Sigmoid colon (tissue), 4 donors: ENCODE results near the gene MAD1L1.

Experiments used
- POLR2A ChIP-seq, 2 donors: fragments of 450-650 bp; IDR thresholded peaks; one replicate each; pipeline ENCODE4 v1.6.1; 2016; ENCODE audit warnings: antibody characterized with exemption in 2 of 2, mild to moderate bottlenecking in 2 of 2, moderate library complexity in 2 of 2
- POLR2AphosphoS5 ChIP-seq, 4 donors: sonication (generic); formaldehyde crosslinking; IDR thresholded peaks; one replicate each; pipeline ENCODE4 v1.6.1; 2017; ENCODE audit warnings: antibody characterized with exemption in 4 of 4
- TF ChIP-seq, protein P1 (sequence below), 4 experiments: fragments of 450-650 bp in 3 of 4; fragments of 200-600 bp in 1 of 4; IDR thresholded peaks; one replicate each; pipeline ENCODE4 v1.5.1; 2016 to 2019; ENCODE audit warnings: antibody characterized with exemption in 4 of 4, mild to moderate bottlenecking in 3 of 4, moderate library complexity in 2 of 4

DNA sequence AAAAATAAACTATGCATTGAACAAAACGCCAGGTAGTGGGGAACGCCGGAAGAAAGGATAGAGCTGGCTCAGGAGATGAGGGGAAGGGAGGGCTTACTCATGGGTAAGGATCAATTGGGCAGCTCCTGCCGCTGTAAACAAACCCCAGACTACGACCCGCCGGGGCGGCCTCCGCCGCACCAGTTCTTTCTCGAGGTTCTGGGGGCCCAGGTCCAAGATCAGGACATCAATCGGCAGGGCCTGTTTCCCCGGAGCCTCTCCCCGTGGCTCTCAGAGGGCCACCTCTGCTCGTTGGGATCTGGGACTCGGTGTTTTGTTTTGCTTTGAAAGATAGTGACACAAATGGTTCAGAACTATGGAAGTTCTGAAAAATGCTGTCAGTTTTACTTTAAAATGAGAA, 422.2 kb downstream of the MAD1L1 start:
- TF ChIP-seq, protein P1, sequence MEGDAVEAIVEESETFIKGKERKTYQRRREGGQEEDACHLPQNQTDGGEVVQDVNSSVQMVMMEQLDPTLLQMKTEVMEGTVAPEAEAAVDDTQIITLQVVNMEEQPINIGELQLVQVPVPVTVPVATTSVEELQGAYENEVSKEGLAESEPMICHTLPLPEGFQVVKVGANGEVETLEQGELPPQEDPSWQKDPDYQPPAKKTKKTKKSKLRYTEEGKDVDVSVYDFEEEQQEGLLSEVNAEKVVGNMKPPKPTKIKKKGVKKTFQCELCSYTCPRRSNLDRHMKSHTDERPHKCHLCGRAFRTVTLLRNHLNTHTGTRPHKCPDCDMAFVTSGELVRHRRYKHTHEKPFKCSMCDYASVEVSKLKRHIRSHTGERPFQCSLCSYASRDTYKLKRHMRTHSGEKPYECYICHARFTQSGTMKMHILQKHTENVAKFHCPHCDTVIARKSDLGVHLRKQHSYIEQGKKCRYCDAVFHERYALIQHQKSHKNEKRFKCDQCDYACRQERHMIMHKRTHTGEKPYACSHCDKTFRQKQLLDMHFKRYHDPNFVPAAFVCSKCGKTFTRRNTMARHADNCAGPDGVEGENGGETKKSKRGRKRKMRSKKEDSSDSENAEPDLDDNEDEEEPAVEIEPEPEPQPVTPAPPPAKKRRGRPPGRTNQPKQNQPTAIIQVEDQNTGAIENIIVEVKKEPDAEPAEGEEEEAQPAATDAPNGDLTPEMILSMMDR (IDR thresholded peaks at IDR 0.05): no peak
- TF ChIP-seq POLR2A (IDR thresholded peaks at IDR 0.05) (no peak), POLR2AphosphoS5 (IDR thresholded peaks at IDR 0.05) (no peak)
